ENCODE measurements around the gene RALA. TPM values are rescaled to one million over a fixed set of nuclear protein-coding genes. Genes with fewer than 3 reads are reported as not detected.
A peak's percentile ranks its signal among the peaks of the same experiment; 100 is the strongest.

Gene RALA
- total and polyA plus RNA-seq, 2 experiments from 2014 or later, result 43.5 to 231 TPM

GRCh38 chr7:39753823-39754325 is 130.5 kb downstream of the RALA start (continued):
- TF ChIP-seq ZNF331 (CRISPR knock-in tag; IDR thresholded peaks at IDR 0.05; ENCODE audit: low read depth), result no peak
- TF ChIP-seq EZH2 (IDR thresholded peaks at IDR 0.05; ENCODE audit: low read depth, unreplicated experiment), result no peak
- TF ChIP-seq JUNB (IDR thresholded peaks at IDR 0.05; ENCODE audit: unreplicated experiment), result no peak

GRCh38 chr7:39754326-39755120 is 131.2 kb downstream of the RALA start:
- no peak overlapping the region for H3K4me2 ChIP-seq
- peak overlapping the region; percentile 52; the same call in 1 of the 2 replicates for H3K27ac ChIP-seq (ENCODE audit: low read depth)
- peaks cover 6% of the 10 kb centered on the region; the same call in 1 of the 2 replicates for H3K9me2 ChIP-seq (ENCODE audit: insufficient read depth)
- ATAC-seq (peak; percentile 78), DNase-seq (ENCODE audit: low spot score) (peak; percentile 47)
- H4K20me1 ChIP-seq (replicated peaks; ENCODE audit: insufficient read depth), result no peaks in the 10 kb centered on the region
- H2AFZ ChIP-seq, result no peak overlapping the region
- no peaks in the 10 kb centered on the region for H3K27me3 ChIP-seq (ENCODE audit: insufficient read depth)
- H3K9me3 Mint-ChIP-seq, result peaks cover 26% of the 10 kb centered on the region
- H3K4me1 ChIP-seq (ENCODE audit: insufficient read depth), result peaks cover 10% of the 10 kb centered on the region; the same call in 1 of the 2 replicates
- peaks cover 2% of the 10 kb centered on the region for H3K27me3 Mint-ChIP-seq (ENCODE audit: insufficient read depth, low read depth, poor library complexity)
- no peak overlapping the region for H3K27ac Mint-ChIP-seq
- no peak overlapping the region for H3K4me3 Mint-ChIP-seq
- H3K4me1 Mint-ChIP-seq, result peaks cover 10% of the 10 kb centered on the region
- no peaks in the 10 kb centered on the region for H3F3A ChIP-seq (replicated peaks; ENCODE audit: low read depth)
- H3K36me3 Mint-ChIP-seq (ENCODE audit: low read depth), result peaks cover 35% of the 10 kb centered on the region
- peaks cover 4% of the 10 kb centered on the region; the same call in 1 of the 2 replicates for H3K36me3 ChIP-seq (ENCODE audit: insufficient read depth)
- no peak for TF ChIP-seq CREB1 (CRISPR knock-in tag; IDR thresholded peaks at IDR 0.05; ENCODE audit: low read depth)
- TF ChIP-seq STAT1 (IDR thresholded peaks at IDR 0.05; ENCODE audit: unreplicated experiment), result no peak
- peaks cover 15% of the 10 kb centered on the region for H3K79me2 ChIP-seq (replicated peaks; ENCODE audit: insufficient read depth)
- H3K4me3 ChIP-seq, result no peak overlapping the region

DNA sequence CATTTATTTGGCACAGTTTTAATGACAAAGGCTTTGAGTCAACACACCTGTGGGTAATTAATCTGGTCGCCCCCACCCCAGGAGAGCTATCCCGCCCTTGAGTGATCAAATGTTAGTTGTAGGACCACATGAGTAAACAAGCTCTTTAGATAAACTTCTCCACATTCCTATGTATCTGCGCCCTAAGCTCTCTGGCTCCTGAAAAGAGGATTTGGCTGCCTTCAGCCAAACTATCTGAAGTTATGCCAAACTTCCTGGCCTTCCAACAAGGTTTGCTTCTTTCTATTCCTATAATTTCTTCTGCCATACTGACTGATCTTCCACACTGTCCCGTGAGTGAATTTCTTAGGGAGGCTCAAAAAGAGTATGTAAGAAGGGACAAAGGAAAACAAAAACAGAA is 134.2 kb downstream of the RALA start:
- H3K27ac ChIP-seq (ENCODE audit: low read depth), result no peak overlapping the region
- DNase-seq (ENCODE audit: low spot score) (no peak), ATAC-seq (no peak)
- H4K20me1 ChIP-seq (replicated peaks; ENCODE audit: insufficient read depth), result no peaks in the 10 kb centered on the region
- peaks cover 5% of the 10 kb centered on the region; the same call in 1 of the 2 replicates for H3K9me2 ChIP-seq (ENCODE audit: insufficient read depth)
- Mint-ChIP-seq H3K27ac (no peak overlapping the region), H3K27me3 (ENCODE audit: insufficient read depth, low read depth, poor library complexity) (no peaks in the 10 kb centered on the region), H3K4me1 (peaks cover 18% of the 10 kb centered on the region), H3K9me3 (peaks cover 22% of the 10 kb centered on the region), H3K36me3 (ENCODE audit: low read depth) (peaks cover 25% of the 10 kb centered on the region), H3K4me3 (no peak overlapping the region)
- TF ChIP-seq, protein P1, sequence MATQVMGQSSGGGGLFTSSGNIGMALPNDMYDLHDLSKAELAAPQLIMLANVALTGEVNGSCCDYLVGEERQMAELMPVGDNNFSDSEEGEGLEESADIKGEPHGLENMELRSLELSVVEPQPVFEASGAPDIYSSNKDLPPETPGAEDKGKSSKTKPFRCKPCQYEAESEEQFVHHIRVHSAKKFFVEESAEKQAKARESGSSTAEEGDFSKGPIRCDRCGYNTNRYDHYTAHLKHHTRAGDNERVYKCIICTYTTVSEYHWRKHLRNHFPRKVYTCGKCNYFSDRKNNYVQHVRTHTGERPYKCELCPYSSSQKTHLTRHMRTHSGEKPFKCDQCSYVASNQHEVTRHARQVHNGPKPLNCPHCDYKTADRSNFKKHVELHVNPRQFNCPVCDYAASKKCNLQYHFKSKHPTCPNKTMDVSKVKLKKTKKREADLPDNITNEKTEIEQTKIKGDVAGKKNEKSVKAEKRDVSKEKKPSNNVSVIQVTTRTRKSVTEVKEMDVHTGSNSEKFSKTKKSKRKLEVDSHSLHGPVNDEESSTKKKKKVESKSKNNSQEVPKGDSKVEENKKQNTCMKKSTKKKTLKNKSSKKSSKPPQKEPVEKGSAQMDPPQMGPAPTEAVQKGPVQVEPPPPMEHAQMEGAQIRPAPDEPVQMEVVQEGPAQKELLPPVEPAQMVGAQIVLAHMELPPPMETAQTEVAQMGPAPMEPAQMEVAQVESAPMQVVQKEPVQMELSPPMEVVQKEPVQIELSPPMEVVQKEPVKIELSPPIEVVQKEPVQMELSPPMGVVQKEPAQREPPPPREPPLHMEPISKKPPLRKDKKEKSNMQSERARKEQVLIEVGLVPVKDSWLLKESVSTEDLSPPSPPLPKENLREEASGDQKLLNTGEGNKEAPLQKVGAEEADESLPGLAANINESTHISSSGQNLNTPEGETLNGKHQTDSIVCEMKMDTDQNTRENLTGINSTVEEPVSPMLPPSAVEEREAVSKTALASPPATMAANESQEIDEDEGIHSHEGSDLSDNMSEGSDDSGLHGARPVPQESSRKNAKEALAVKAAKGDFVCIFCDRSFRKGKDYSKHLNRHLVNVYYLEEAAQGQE (IDR thresholded peaks at IDR 0.05; ENCODE audit: unreplicated experiment), result no peak
- TF ChIP-seq, protein P2, sequence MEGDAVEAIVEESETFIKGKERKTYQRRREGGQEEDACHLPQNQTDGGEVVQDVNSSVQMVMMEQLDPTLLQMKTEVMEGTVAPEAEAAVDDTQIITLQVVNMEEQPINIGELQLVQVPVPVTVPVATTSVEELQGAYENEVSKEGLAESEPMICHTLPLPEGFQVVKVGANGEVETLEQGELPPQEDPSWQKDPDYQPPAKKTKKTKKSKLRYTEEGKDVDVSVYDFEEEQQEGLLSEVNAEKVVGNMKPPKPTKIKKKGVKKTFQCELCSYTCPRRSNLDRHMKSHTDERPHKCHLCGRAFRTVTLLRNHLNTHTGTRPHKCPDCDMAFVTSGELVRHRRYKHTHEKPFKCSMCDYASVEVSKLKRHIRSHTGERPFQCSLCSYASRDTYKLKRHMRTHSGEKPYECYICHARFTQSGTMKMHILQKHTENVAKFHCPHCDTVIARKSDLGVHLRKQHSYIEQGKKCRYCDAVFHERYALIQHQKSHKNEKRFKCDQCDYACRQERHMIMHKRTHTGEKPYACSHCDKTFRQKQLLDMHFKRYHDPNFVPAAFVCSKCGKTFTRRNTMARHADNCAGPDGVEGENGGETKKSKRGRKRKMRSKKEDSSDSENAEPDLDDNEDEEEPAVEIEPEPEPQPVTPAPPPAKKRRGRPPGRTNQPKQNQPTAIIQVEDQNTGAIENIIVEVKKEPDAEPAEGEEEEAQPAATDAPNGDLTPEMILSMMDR (conservative IDR thresholded peaks at IDR 0.05; ENCODE audit: low read depth in 2 of 2), result no peak
- H3K27me3 ChIP-seq (ENCODE audit: insufficient read depth), result no peaks in the 10 kb centered on the region
- no peaks in the 10 kb centered on the region for H3F3A ChIP-seq (replicated peaks; ENCODE audit: low read depth)
- no peak overlapping the region for H2AFZ ChIP-seq
- H3K36me3 ChIP-seq (ENCODE audit: insufficient read depth), result peaks cover 4% of the 10 kb centered on the region; the same call in 1 of the 2 replicates
- H3K79me2 ChIP-seq (replicated peaks; ENCODE audit: insufficient read depth), result peaks cover 5% of the 10 kb centered on the region
- H3K4me3 ChIP-seq, result no peak overlapping the region
- peaks cover 18% of the 10 kb centered on the region for H3K4me1 ChIP-seq (ENCODE audit: insufficient read depth)
- H3K4me2 ChIP-seq, result no peak overlapping the region

Other genes with a start within 250 kb of the RALA start
- 26.5 and 30.5 TPM in 2 replicates for gene YAE1, start 57.2 kb upstream of the RALA start, total RNA-seq (2014; rRNA removed; shearing (Covaris generic))
- 88.7 and 107 TPM in 2 replicates for gene YAE1, start 57.2 kb upstream of the RALA start, polyA plus RNA-seq (2016; fragmentation: Nextera tagmentation; extraction: Ambion mirVana)

Measured in GM23338 (cell line).